Astrocyte (in vitro differentiated cells and primary cell): ENCODE measurements around the gene ATP1A3.

Experiments used
- EZH2 ChIP-seq: IDR thresholded peaks from 2 replicates; pipeline ENCODE4 v1.6.1; 2012; ENCODE audit warnings: mild to moderate bottlenecking, low read length, inconsistent platforms; ENCODE audit not compliant: insufficient read depth
- TF ChIP-seq, protein P1 (sequence below): IDR thresholded peaks from 2 replicates; pipeline ENCODE4 v1.5.1; 2011; ENCODE audit warnings: low read depth, mild to moderate bottlenecking, inconsistent platforms, low read length, moderate library complexity; ENCODE audit not compliant: insufficient read depth

DNA sequence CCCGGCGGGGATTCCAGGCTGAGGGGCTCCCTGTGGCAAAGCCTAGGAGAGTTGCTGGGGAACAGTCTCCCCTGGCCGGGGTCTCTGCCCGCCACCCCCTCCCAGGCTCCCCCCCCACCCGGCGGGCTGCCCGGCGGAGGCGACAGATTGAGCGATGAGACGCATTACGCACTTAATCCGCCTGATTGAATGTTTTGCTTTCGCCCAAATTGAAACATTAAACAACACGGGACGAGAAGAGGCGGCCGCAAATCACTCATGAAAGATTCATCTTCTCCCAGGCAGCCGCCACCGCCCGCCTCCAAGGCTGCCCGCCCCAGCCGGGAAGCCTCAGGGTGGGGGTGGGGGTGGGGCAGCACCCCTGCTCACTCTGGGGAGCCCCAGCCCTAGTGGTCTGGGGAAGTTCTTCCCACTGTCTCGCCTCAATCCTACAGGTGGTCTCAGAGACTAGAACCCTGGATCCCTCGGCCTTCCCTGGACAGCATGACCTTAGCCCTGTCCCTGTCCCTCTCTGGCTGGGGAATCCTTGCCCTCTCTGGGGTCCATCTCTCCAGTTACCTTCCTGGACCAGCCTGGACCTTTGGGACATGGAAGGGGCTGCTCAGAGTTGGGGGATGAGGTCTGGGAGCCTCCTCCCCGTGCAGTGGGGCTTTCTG lies 58.1 kb downstream of the ATP1A3 start:
- TF ChIP-seq, protein P1, sequence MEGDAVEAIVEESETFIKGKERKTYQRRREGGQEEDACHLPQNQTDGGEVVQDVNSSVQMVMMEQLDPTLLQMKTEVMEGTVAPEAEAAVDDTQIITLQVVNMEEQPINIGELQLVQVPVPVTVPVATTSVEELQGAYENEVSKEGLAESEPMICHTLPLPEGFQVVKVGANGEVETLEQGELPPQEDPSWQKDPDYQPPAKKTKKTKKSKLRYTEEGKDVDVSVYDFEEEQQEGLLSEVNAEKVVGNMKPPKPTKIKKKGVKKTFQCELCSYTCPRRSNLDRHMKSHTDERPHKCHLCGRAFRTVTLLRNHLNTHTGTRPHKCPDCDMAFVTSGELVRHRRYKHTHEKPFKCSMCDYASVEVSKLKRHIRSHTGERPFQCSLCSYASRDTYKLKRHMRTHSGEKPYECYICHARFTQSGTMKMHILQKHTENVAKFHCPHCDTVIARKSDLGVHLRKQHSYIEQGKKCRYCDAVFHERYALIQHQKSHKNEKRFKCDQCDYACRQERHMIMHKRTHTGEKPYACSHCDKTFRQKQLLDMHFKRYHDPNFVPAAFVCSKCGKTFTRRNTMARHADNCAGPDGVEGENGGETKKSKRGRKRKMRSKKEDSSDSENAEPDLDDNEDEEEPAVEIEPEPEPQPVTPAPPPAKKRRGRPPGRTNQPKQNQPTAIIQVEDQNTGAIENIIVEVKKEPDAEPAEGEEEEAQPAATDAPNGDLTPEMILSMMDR = no peak
- no peak for TF ChIP-seq EZH2
